ENCODE data around the gene PIGR.

Gene PIGR

DNA sequence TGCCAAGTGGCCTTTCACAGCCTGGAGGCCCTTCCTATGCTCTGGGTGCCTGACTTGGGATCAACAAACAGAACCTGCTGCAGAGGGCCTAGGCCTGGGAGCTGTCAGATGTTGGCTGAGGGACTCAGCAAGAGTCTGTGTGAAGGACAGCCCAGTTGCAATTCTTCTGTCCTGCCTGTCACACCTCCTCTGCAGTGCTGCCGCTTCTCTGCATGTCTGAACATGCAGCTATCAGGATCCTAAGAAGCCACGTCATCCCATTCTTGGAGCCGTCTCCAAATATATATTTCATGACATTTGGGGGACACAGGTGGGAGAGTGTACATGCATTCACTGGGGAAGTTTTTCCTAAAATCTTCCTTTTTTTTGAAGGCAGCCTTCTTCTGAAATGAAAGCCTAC lies 15.4 kb upstream of the PIGR start:
- no peak for DNase-seq (ENCODE audit: extremely low read depth in 1 of 2, low read depth in 1 of 2)

DNA sequence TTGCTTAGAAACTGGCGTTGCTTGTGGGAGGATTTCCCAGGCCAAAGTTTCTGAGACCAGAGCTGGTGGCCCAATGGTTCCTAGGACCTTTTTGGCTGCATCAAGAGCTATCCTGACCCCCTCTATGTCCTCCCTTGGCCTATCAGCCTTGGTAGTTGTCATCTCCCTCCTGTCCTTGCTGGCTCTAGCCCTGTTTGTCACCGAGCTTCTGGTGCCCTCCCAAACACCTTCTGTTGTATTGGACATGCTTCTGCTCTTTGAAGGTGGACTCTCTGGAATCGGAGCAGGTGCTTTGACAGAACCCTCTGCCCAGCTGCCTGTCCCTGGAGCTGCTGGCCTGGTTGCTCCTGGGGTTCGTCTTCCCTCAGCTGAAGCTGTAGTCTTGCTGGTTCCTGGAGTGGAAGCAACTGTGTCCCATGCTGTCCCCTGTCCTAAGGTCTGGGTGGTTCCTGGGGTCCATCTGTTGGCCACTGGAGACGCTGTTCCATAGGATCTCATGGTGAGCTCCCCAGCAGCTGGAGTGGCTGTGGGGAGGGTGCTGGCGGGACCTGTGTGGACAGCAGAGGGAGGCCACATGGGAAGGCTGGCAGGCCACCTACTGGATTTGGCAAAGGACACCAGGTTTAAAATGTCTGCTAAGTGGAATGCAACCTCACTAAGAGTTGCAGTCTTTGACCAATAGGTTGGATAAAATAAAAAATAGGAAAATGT lies 14.6 kb upstream of the PIGR start:
- DNase-seq (ENCODE audit: extremely low read depth in 1 of 2, low read depth in 1 of 2): no peak

DNA sequence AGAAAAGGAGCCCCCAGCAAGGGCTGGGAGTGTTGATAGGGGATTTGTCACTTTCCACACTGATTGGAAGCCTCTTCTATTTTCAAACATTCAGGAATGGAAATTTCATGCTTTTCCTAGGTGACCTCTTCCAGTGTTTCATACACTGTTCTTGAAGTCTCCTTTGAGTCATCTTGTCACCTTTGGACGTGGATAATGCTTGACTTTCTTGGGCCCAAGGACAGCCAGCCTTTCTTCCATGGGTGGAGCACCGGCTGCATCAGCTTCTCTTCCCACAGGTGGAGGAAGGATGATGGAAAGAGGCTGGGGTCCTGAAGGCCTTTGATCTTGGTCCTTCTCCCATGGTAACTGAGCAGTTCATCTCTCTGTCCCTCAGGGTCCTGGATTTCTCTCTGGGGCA lies 11.9 kb upstream of the PIGR start:
- no peak for DNase-seq (ENCODE audit: extremely low read depth in 1 of 2, low read depth in 1 of 2)

DNA sequence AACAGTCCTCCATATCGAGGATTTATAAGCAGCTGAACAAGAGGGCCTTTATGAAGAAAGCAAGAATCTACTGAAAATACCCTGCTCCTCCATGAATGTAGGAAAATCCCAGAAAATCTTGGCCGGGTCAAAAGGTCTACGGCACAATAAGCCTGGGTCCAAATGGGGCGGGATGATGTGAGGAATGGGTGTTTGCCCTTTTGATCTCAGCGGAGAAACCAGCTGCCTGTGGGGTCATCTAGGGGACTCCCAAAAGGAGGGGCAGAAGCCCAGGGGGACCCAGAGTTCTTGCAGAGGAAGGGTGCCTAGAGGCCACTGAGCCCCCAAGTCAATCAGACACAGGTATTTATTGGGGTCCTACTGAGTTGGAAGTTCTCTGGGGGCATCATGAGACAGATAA lies 11.4 kb upstream of the PIGR start:
- DNase-seq (ENCODE audit: extremely low read depth in 1 of 2, low read depth in 1 of 2): no peak

- DNase-seq (ENCODE audit: extremely low read depth in 1 of 2, low read depth in 1 of 2): no peak
These were observed 9.5 kb upstream of the PIGR start for GRCh38 chr1:206955476-206956451.

DNA sequence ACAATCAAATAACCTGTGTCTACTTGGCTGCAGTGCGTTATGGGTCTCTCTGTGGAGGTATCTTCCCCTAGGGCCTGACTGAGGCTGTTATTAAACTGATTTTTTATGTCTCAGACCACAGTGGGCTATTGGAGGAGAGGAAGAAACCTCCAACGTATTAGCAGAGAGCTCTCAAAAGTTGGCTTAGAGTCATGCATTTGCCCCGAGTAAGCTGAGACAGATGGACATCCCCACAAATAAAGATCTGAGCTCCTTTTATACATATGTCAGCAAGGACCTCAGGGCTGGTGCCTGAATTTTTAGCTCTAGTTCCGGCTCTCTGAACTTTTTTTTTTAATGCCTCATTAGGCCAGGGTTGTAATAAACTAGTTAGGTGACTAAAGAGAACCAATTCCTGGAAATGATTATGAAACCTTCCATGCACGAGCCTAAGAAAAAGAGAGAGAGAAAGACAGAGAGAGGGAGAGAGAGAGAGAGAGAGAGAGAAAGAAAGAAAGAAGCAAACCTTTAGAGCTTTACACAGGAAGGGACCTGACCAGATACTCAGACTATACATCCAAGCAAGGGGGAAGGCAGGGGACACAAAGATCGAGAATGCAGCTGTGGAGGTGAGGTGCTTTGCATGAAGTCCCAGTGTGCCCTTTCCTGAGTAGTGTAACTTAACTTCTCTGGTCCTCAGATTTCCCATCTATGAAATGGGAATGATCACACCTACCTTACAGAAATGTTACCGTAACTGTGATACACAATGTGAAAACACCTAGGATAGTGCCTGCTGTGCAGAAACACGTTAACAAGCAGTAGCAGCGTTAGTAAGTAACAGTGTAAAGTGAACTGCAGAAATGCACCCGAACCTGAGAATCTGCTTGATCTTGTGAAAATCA lies 8.4 kb upstream of the PIGR start:
- DNase-seq (ENCODE audit: extremely low read depth in 1 of 2, low read depth in 1 of 2): no peak

DNA sequence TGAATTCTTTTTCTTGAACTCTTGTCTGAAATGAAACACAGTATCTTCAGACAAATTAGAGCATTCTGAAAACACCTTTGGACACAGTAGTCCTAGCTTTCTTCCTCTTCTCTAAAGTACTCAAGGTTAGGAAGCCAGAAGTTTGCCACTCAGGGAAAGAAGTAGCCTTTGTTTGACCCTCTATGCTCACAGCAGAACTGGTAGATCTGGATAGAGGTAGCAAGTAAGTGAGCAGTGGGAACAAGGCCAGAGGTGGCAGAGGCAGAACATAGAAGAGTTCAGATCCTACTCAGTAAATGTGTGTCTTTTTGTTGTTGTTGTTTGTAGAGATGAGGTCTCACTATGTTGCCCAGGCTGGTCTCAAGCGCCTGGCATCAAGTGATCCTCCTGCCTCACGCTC lies 7.4 kb upstream of the PIGR start:
- no peak for DNase-seq (ENCODE audit: extremely low read depth in 1 of 2, low read depth in 1 of 2)

DNA sequence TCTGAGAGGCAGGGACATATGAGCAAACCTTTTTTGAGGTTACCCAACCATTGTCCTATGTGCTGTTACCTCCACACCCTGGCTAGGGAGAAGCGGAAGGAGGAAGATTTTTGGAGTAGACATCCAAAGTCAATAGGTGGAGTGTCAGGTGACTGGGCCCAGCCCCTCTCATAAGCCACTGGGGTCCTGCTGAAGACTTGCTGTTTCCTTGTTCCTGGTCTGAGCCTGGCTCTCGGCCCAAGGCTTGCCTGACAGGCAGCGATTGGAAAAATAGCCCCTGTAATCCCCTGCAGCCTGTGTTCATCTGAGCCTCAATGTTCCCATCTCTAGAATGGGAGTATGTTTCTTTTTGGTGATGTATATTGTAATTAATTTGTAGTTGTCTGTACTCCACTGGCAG lies 6.9 kb upstream of the PIGR start:
- no peak for DNase-seq (ENCODE audit: extremely low read depth in 1 of 2, low read depth in 1 of 2)

DNA sequence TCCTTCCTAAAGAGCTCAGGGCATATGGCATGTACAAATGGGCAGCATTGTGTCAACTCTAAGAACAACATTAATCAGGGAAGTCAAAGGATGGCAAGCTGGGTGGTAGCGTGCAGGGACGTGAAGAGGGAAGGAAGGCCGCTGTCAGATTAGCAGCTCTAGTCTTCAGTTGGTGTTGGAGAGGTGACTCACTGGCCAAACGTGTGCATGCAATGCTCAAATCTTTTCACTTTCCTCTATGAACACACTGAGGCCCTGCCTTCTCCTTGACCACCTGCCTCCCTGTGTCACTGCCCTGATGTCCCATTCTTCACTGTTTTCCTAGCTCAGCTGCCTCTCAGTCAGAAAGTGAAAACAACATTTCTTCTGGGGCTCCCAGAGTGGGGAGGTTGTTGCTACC lies 5.9 kb upstream of the PIGR start:
- no peak for DNase-seq (ENCODE audit: extremely low read depth in 1 of 2, low read depth in 1 of 2)

DNA sequence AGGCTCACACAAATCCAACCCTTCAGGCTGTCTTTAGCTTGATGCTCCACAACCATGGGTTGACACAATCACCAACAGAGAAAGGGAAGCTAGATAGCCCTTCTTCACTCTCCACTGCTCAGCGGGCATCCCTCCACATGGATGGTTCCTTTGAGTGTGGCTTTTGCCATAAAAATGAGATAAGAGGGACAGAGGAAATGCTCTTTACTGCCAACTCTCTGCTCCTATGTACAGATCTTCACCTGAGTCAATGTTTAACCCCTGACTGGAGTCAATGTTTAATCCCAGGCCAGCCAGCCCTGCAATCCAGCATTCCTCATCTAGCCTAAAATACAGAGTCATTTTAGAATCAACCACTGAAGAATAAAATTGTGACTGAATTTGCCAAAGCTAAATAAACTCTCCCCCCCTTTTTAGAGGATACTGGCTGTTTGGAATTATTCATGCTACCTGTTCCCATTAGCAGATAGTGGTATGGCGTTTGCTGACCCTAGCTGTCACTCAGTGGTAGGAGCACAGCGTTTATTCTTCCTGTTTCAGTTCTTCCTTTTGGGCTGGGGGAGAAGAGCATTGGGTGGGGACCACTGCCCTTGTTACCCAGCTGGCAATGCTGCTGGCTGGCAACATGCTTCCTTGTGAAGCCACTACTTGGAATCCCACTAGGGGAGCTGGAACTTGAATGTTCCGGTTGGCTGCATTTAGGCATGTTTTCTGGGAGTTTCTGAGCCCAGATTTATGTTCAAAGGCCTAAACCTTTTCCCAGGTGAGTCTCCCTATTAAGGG lies 5.2 kb upstream of the PIGR start:
- DNase-seq (ENCODE audit: extremely low read depth in 1 of 2, low read depth in 1 of 2): no peak

DNA sequence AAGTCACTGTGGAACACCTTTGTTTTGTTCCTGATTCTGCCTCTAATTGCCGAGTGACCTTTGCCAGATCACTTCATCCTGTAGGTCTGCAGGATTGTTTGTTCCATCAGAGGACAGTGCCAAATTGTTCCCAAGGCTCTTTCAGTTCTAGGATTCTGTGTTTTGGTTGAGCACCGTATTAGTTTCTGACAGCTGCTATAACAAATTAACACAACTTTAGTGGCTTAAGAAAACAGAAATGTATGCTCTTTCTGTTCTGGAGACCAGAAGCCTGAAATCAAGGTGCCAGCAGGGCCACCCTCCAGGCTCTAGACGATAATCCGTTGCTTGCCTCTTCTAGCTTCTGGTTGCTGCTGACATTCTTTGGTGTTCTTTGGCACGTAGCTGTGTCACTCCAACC lies 3.4 kb upstream of the PIGR start:
- DNase-seq (ENCODE audit: extremely low read depth in 1 of 2, low read depth in 1 of 2): no peak

DNA sequence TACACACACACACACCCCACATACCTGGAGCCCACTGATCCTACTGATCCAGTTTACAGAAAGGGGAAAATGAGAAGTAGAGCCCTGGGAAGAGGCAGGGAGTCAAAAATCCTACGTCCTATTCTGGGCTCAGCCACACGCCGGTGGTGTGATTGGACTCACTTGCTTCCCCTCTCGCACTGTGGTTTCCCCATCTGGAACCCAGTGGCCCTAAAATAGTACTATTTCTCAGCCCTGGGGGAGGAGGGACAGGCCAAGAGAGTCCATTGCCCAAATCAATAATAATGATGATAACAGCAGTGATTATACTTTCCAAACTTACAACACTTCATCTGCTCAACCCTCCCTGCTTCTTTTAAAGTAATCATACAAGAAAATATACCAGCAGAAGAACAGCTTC lies 2.9 kb upstream of the PIGR start:
- no peak for DNase-seq (ENCODE audit: extremely low read depth in 1 of 2, low read depth in 1 of 2)

GRCh38 chr1:206947255-206947654 lies 989 bp upstream of the PIGR start:
- DNase-seq (ENCODE audit: extremely low read depth in 1 of 2, low read depth in 1 of 2): no peak

DNA sequence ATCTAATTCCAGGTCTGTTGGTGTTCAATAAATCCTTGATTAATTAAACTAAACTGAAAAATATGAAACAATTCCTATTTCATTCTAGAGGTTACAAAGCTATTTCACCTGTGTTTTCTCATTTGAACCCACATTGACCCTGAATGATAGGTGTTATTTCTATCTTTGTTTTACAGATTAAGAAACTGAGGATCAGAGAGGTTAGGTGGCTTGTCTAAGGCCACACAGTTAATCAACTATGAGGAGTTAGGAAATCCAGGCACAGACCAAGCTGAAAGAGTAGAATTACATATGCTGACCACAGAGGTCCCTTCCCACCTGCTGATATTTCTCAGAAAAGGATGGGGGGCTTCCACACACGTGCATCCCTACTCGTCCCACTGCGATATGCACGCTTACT lies 487 bp downstream of the PIGR start:
- no peak for DNase-seq (ENCODE audit: extremely low read depth in 1 of 2, low read depth in 1 of 2)

- no peak for DNase-seq (ENCODE audit: extremely low read depth in 1 of 2, low read depth in 1 of 2)
These were observed 1.6 kb downstream of the PIGR start for GRCh38 chr1:206944703-206945102.

GRCh38 chr1:206941766-206942418 lies 4.4 kb downstream of the PIGR start:
- DNase-seq (ENCODE audit: extremely low read depth in 1 of 2, low read depth in 1 of 2): no peak

DNA sequence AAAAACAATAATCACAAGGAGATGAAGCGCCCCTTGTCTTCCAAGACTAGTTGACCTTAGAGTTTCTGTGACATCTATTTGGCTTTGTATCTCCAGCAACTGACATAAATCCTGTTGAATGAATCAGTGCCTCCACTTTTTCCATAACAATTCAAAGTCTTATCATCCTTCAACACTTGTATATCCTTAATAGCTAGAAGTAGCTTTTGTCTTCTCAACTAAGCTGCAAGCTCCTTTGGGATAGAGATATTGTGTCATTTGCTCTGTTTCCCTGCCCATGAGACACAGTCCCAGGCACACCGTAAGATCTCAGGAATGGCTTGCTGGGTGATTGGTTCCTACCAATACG lies 5.7 kb downstream of the PIGR start:
- no peak for DNase-seq (ENCODE audit: extremely low read depth in 1 of 2, low read depth in 1 of 2)

GRCh38 chr1:206939841-206940587 lies 6.3 kb downstream of the PIGR start:
- DNase-seq (ENCODE audit: extremely low read depth in 1 of 2, low read depth in 1 of 2): no peak

DNA sequence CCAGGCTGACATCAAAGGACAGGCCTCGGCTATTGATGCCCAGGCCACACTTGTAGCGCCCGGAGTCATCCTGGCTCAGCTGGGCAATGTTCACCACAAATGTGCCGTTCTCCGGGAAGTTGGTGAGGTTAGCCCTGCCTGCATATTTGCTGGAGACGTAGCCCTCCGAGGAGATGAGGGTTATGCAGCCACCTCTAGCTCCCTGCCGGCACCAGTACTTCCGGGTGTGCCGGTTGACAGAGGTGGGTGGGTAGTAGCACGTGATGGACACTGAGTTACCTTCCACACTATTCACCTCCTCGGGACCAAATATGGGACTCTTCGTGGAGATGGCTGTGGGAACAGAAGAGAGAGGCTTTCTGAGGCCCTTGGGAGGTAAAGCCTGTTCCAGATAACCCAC lies 7.1 kb downstream of the PIGR start:
- no peak for DNase-seq (ENCODE audit: extremely low read depth in 1 of 2, low read depth in 1 of 2)

Measured in stimulated activated CD8-positive, alpha-beta memory T cell treated with anti-CD3 and anti-CD28 coated beads, Interleukin-7, amount 100 ng/mL, for 48 hours (primary cell).